OCI-LY3 (cell line): Measurements from ENCODE around the gene DPP3.

Experiments used
- H2AFZ ChIP-seq: fragments of 200-600, 300-600 bp; shearing (Covaris generic); 2 replicates; pipeline ENCODE4 v1.6.0; 2014; ENCODE audit warnings: antibody characterized with exemption, low read depth, low read length
- H3K27ac ChIP-seq: fragments of 200-600, 300-600 bp; sonication (generic); 2 replicates; pipeline ENCODE4 v1.5.1; 2014; ENCODE audit warnings: mild to moderate bottlenecking, low read length, moderate library complexity, mixed read lengths
- H3K27me3 ChIP-seq: fragments of 200-600, 300-600 bp; sonication (generic); 2 replicates; pipeline ENCODE4 v1.6.1; 2014; ENCODE audit warnings: low read depth, low read length, mixed read lengths
- H3K36me3 ChIP-seq: fragments of 200-600, 300-600 bp; sonication (generic); replicated peaks from 2 replicates; pipeline ENCODE3; 2014; ENCODE audit warnings: low read depth, low read length, mixed read lengths
- H3K4me1 ChIP-seq: fragments of 300-600, 200-600 bp; sonication (generic); 2 replicates; pipeline ENCODE4 v1.6.1; 2014; ENCODE audit warnings: low read length, mixed read lengths
- H3K4me2 ChIP-seq: fragments of 200-600, 300-600 bp; sonication (generic); 2 replicates; pipeline ENCODE4 v1.6.1; 2014; ENCODE audit warnings: low read length, mixed read lengths
- H3K4me3 ChIP-seq: fragments of 300-600, 200-600 bp; sonication (generic); 2 replicates; pipeline ENCODE4 v1.5.1; 2014; ENCODE audit warnings: antibody characterized with exemption, mild to moderate bottlenecking, low read length, moderate library complexity
- H3K79me2 ChIP-seq: fragments of 300-600, 200-600 bp; shearing (Covaris generic); 2 replicates; pipeline ENCODE4 v1.6.1; 2014; ENCODE audit warnings: mild to moderate bottlenecking, low read length, mixed read lengths
- H3K9ac ChIP-seq: fragments of 300-600, 200-600 bp; shearing (Covaris generic); 2 replicates; pipeline ENCODE4 v1.6.0; 2014; ENCODE audit warnings: mild to moderate bottlenecking, low read length, moderate library complexity
- H3K9me3 ChIP-seq: fragments of 200-600, 300-600 bp; shearing (Covaris generic); 2 replicates; pipeline ENCODE4 v1.6.1; 2014; ENCODE audit warnings: low read length, mixed read lengths; ENCODE audit not compliant: insufficient read depth
- H4K20me1 ChIP-seq: fragments of 200-600, 300-600 bp; sonication (generic); 2 replicates; pipeline ENCODE4 v1.6.1; 2016; ENCODE audit warnings: low read length, mixed read lengths; ENCODE audit not compliant: insufficient read depth
- EZH2phosphoT487 ChIP-seq: fragments of 200-600 bp; shearing (Covaris generic); IDR thresholded peaks from 2 replicates; pipeline ENCODE4 v1.6.1; 2018; ENCODE audit warnings: antibody characterized with exemption, mixed run types, low read depth
- TF ChIP-seq, protein P1 (sequence below): fragments of 200-600, 300-600 bp; sonication (generic); IDR thresholded peaks from 2 replicates; pipeline ENCODE4 v1.5.1; 2014; ENCODE audit warnings: antibody characterized with exemption, low read length, low read depth

Gene DPP3

GRCh38 chr11:66494935-66495334, 14.7 kb downstream of the DPP3 start:
- H3K79me2 ChIP-seq = no peaks in the 10 kb centered on the region
- no peak overlapping the region for H2AFZ ChIP-seq
- no peak overlapping the region for H3K4me3 ChIP-seq
- H4K20me1 ChIP-seq = no peaks in the 10 kb centered on the region
- TF ChIP-seq, protein P1, sequence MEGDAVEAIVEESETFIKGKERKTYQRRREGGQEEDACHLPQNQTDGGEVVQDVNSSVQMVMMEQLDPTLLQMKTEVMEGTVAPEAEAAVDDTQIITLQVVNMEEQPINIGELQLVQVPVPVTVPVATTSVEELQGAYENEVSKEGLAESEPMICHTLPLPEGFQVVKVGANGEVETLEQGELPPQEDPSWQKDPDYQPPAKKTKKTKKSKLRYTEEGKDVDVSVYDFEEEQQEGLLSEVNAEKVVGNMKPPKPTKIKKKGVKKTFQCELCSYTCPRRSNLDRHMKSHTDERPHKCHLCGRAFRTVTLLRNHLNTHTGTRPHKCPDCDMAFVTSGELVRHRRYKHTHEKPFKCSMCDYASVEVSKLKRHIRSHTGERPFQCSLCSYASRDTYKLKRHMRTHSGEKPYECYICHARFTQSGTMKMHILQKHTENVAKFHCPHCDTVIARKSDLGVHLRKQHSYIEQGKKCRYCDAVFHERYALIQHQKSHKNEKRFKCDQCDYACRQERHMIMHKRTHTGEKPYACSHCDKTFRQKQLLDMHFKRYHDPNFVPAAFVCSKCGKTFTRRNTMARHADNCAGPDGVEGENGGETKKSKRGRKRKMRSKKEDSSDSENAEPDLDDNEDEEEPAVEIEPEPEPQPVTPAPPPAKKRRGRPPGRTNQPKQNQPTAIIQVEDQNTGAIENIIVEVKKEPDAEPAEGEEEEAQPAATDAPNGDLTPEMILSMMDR = no peak
- no peak for TF ChIP-seq EZH2phosphoT487
- H3K36me3 ChIP-seq = peaks cover 38% of the 10 kb centered on the region
- H3K27ac ChIP-seq = no peak overlapping the region
- no peaks in the 10 kb centered on the region for H3K9me3 ChIP-seq
- no peak overlapping the region for H3K9ac ChIP-seq
- H3K4me2 ChIP-seq = no peak overlapping the region
- no peaks in the 10 kb centered on the region for H3K4me1 ChIP-seq
- no peaks in the 10 kb centered on the region for H3K27me3 ChIP-seq

GRCh38 chr11:66495401-66495854, 15.2 kb downstream of the DPP3 start:
- H3K36me3 ChIP-seq = peaks cover 40% of the 10 kb centered on the region

GRCh38 chr11:66497206-66497605, 17.0 kb downstream of the DPP3 start:
- Histone ChIP-seq H3K4me1 (no peaks in the 10 kb centered on the region), H3K36me3 (peaks cover 35% of the 10 kb centered on the region), H3K79me2 (no peaks in the 10 kb centered on the region), H3K9me3 (no peaks in the 10 kb centered on the region), H3K4me3 (no peak overlapping the region), H3K4me2 (no peak overlapping the region), H3K27me3 (no peaks in the 10 kb centered on the region), H3K27ac (no peak overlapping the region), H3K9ac (no peak overlapping the region), H2AFZ (no peak overlapping the region), H4K20me1 (no peaks in the 10 kb centered on the region)
- TF ChIP-seq EZH2phosphoT487 = no peak
- TF ChIP-seq, protein P1 = no peak

More at GRCh38 chr11:66495401-66495854, 15.2 kb downstream of the DPP3 start:
- no peak overlapping the region for H3K9ac ChIP-seq
- H2AFZ ChIP-seq = no peak overlapping the region
- H3K4me3 ChIP-seq = no peak overlapping the region
- no peak for TF ChIP-seq EZH2phosphoT487
- TF ChIP-seq, protein P1 = no peak
- no peaks in the 10 kb centered on the region for H3K4me1 ChIP-seq
- no peaks in the 10 kb centered on the region for H3K9me3 ChIP-seq
- no peak overlapping the region for H3K4me2 ChIP-seq
- H3K27ac ChIP-seq = no peak overlapping the region
- H3K79me2 ChIP-seq = no peaks in the 10 kb centered on the region
- no peaks in the 10 kb centered on the region for H3K27me3 ChIP-seq
- no peaks in the 10 kb centered on the region for H4K20me1 ChIP-seq

- Histone ChIP-seq H3K27ac (no peak overlapping the region), H3K9me3 (no peaks in the 10 kb centered on the region), H3K27me3 (no peaks in the 10 kb centered on the region), H4K20me1 (no peaks in the 10 kb centered on the region), H2AFZ (no peak overlapping the region), H3K4me2 (no peak overlapping the region), H3K9ac (no peak overlapping the region), H3K4me3 (no peak overlapping the region), H3K4me1 (no peaks in the 10 kb centered on the region), H3K36me3 (peaks cover 33% of the 10 kb centered on the region), H3K79me2 (no peaks in the 10 kb centered on the region)
- no peak for TF ChIP-seq EZH2phosphoT487
- TF ChIP-seq, protein P1 = no peak
Measured at GRCh38 chr11:66498506-66498905, 18.3 kb downstream of the DPP3 start.
